A549 treated with RU486 at 1 μM for 4 hours (cell line): ENCODE data around the gene SOAT2. TPM values are rescaled to one million over a fixed set of nuclear protein-coding genes. Genes with fewer than 3 reads are reported as not detected.

ENCODE experiments used
- total RNA-seq: library from RNA; stranded (reverse); fragments of 200-300 nt; extraction: Qiagen RNA extraction; gene quantifications from 5 replicates; pipeline ENCODE4 v1.2.3, GENCODE V29; 2022; ENCODE audit warnings: low read depth

Gene SOAT2, protein sequence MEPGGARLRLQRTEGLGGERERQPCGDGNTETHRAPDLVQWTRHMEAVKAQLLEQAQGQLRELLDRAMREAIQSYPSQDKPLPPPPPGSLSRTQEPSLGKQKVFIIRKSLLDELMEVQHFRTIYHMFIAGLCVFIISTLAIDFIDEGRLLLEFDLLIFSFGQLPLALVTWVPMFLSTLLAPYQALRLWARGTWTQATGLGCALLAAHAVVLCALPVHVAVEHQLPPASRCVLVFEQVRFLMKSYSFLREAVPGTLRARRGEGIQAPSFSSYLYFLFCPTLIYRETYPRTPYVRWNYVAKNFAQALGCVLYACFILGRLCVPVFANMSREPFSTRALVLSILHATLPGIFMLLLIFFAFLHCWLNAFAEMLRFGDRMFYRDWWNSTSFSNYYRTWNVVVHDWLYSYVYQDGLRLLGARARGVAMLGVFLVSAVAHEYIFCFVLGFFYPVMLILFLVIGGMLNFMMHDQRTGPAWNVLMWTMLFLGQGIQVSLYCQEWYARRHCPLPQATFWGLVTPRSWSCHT
- total RNA-seq: 0.15 to 0.29 TPM (median 0.23 TPM) in 5 replicates

DNA sequence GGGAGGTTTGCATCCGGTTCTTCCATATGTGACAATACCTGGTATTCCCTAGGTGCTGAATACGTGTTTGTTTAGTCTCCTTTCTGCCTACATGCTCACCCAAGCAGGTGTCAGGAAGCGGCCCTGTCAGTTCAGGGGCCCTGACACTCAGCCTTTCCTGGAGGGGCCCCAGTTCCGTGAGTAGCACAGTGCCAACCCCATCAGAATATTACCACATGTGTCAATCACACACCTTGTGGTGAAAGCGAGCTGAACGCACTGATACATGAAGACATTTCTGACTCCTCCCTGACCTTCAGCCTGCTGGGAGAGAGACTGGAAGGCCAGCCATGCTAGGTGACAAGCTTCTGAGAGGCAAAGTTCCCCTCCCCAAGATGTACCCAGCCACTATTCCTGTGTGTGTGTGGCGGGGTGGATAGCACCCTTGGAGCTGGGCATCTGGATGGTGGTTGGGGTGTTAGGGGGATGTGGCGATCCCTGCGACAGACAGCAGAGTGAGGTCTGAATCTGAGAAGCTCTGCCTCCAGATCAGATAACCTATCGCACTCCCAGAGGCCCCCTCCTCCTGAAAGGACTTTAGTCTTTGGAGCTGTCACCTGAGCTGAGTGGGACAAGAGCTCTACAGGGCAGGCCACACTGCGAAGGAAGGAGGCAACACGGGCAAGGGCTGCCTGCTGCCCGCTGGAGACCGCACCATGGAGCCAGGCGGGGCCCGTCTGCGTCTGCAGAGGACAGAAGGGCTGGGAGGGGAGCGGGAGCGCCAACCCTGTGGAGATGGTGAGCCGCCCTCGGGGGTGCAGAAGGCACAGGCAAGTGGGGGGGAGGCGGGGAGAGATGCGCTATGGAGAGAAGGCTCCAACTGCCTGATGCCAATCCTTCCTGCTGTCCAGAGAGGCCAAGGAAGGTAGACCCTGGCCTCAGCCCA, at the start of gene SOAT2:
Gene SOAT2, plus strand, starts transcription at position 604 of the 925 bp plus-strand sequence. Its CDS starts 92 bp downstream, at position 696.

DNA sequence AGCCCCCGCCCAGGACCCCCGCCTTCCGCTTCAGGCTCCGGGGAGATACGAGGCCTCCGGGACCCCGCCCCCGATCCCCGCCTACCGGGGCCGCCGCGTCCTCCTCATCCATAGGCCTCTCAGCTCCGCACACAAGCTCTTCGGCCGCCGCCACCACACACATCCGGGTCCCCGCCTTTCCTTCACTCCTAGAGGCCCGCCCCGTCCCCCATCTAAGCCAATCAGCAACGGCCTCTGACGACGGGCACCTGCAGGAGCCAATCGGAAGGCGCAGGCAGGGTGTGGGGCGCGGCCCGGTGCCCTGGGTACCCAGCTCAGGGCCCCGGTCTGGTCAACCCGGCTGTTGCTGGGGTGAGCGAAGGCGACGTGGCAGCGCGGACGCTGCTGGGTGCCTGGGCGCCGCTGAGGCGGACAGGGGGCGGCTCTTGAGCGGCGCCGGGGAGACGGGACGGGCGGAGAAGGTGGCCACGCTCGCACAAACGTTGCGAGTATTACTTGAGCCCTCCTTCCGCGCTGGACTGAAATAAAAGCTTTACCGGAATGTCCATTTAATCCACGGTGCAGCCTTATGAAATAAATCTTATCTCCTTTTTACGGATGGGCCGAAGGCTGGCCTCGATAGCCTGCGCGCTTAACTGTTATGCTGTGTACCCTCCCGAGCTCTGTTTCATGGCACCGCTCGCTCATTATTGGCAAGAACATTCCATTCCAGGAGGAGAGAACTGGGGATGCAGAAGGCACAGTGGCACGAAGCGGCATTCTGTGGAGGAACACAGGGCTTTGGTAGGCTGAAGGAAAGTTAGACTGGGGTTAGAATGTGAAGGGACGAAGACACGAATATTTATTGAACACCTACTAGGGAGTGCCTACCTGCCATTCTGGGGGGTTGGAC, 23.8 kb upstream of the SOAT2 start, which contains the start of gene SPRYD3:
Gene SPRYD3, minus strand, starts transcription at position 165 of the 892 bp plus-strand sequence. Its CDS starts 57 bp downstream, at position 108.

DNA sequence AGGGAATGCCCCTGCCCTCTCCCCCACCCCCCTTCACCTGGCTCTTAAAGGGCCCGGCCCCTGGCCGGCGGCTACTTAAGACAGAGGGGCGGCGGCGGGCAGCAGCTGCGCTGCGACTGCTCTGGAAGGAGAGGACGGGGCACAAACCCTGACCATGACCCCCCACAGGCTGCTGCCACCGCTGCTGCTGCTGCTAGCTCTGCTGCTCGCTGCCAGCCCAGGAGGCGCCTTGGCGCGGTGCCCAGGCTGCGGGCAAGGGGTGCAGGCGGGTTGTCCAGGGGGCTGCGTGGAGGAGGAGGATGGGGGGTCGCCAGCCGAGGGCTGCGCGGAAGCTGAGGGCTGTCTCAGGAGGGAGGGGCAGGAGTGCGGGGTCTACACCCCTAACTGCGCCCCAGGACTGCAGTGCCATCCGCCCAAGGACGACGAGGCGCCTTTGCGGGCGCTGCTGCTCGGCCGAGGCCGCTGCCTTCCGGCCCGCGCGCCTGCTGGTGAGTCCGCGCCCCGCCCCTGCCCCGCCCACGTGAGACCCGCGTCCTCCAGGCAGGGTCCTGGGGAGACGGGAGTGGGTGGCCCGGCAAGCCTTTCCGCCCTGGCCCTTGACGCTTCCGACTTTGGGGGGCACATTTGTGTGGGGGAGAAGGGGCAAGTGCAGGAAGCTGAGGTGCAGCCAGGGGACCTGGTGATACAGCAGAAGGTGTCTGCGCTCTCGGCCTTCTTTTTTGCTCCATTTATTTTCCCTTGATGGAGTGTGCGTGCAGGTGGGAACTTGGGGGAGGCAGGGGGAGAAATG, 5.5 kb upstream of the SOAT2 start, which contains the start of gene IGFBP6:
Gene IGFBP6, plus strand, starts transcription at position 104 of the 790 bp plus-strand sequence. Its CDS starts 51 bp downstream, at position 155.

Other genes with a start within 250 kb of the SOAT2 start
- gene KRT8, start 198.4 kb upstream of the SOAT2 start, total RNA-seq: 2,919 to 3,631 TPM (median 3,474 TPM) in 5 replicates
- gene KRT18, start 154.4 kb upstream of the SOAT2 start, total RNA-seq: 2,005 to 2,508 TPM (median 2,382 TPM) in 5 replicates
- 250 to 434 TPM (median 269 TPM) in 5 replicates for gene EIF4B, start 97.0 kb upstream of the SOAT2 start, total RNA-seq
- 10.0 to 20.4 TPM (median 17.8 TPM) in 5 replicates for gene TNS2, start 53.4 kb upstream of the SOAT2 start, total RNA-seq
- gene SPRYD3, start 24.1 kb upstream of the SOAT2 start, total RNA-seq: 32.4 to 37.0 TPM (median 36.1 TPM) in 5 replicates
- gene IGFBP6, start 5.8 kb upstream of the SOAT2 start, total RNA-seq: 148 to 244 TPM (median 232 TPM) in 5 replicates
- gene ZNF740, start 77.2 kb downstream of the SOAT2 start, total RNA-seq: 14.0 to 18.9 TPM (median 16.7 TPM) in 5 replicates
- 4.7 to 6.9 TPM (median 5.4 TPM) in 5 replicates for gene CSAD, start 77.4 kb downstream of the SOAT2 start, total RNA-seq
- gene ITGB7, start 103.8 kb downstream of the SOAT2 start, total RNA-seq: 0.23 to 0.59 TPM (median 0.45 TPM) in 5 replicates
- 22.0 to 29.7 TPM (median 26.0 TPM) in 5 replicates for gene RARG, start 128.7 kb downstream of the SOAT2 start, total RNA-seq
- gene ESPL1, start 164.8 kb downstream of the SOAT2 start, total RNA-seq: 15.6 to 22.5 TPM (median 18.2 TPM) in 5 replicates
- 469 to 596 TPM (median 550 TPM) in 5 replicates for gene PFDN5, start 192.1 kb downstream of the SOAT2 start, total RNA-seq
- 74.9 to 114 TPM (median 93.0 TPM) in 5 replicates for gene MYG1, start 196.2 kb downstream of the SOAT2 start, total RNA-seq
- 73.4 to 84.3 TPM (median 77.9 TPM) in 5 replicates for gene AAAS, start 218.1 kb downstream of the SOAT2 start, total RNA-seq
- not detected in 5 replicates for gene SP7, start 232.9 kb downstream of the SOAT2 start, total RNA-seq